GM23248 (cell line): Measurements from ENCODE around the gene HSBP1L1.

Source experiments
- EZH2 ChIP-seq: fragments of 200-600 bp; sonication (generic); IDR thresholded peaks from 2 replicates; pipeline ENCODE4 v1.6.1; 2018; ENCODE audit warnings: antibody characterized with exemption, mild to moderate bottlenecking; ENCODE audit not compliant: insufficient read depth, poor library complexity, severe bottlenecking
- EZH2phosphoT487 ChIP-seq: fragments of 200-600 bp; sonication (generic); IDR thresholded peaks from 2 replicates; pipeline ENCODE4 v1.6.1; 2018; ENCODE audit warnings: antibody characterized with exemption, moderate library complexity, mild to moderate bottlenecking, low read depth; ENCODE audit not compliant: insufficient read depth

DNA sequence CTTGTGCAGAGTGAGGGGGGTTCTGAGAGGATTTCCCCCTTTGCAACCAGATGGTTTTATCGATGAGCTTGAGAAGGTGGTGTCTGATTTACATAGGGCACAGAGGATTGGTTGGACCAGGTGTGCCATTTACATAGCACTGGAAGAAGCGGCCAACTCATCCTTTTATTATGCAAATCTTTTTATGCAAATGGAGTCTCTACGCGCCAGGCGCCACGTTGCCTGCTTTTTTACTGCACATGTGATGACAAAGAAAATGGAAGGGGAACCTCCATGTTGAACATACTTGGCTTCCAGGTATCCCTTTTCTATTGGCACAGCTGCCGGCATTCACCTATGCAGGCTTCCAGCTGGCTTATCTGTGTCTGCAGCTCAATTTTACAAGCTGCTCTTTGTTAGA is 42.3 kb downstream of the HSBP1L1 start:
- TF ChIP-seq EZH2phosphoT487 (no peak), EZH2 (no peak)
